ENCODE data around the gene FOXJ3.
A peak's percentile ranks its signal among the peaks of the same experiment; 100 is the strongest.

FOXJ3 gene

GRCh38 chr1:42319871-42320484 lies 15.1 kb downstream of the FOXJ3 start:
- Histone ChIP-seq H3K79me2 (ENCODE audit: control insufficient read depth, low read length) (peaks cover 96% of the 10 kb centered on the region), H3K4me3 (ENCODE audit: low read length) (no peak overlapping the region), H4K20me1 (ENCODE audit: control insufficient read depth, insufficient read depth, low read depth, low read length) (peaks cover 16% of the 10 kb centered on the region; the same call in 1 of the 2 replicates), H3K36me3 (ENCODE audit: control insufficient read depth, low read length) (peaks cover 20% of the 10 kb centered on the region), H3K9me2 (replicated peaks; ENCODE audit: control insufficient read depth, low read length) (no peaks in the 10 kb centered on the region), H3K27me3 (ENCODE audit: control insufficient read depth, low read length) (no peaks in the 10 kb centered on the region), H3K9me3 (ENCODE audit: control insufficient read depth, insufficient read depth, low read length) (no peaks in the 10 kb centered on the region), H3K27ac (ENCODE audit: low read depth, low read length) (no peak overlapping the region), H3K4me1 (ENCODE audit: control insufficient read depth, low read length) (peaks cover 19% of the 10 kb centered on the region), H3K4me2 (ENCODE audit: low read length) (peak overlapping the region; percentile 34), H3F3A (ENCODE audit: control insufficient read depth, insufficient read depth) (no peaks in the 10 kb centered on the region)
- no peak for TF ChIP-seq EZH2phosphoT487 (IDR thresholded peaks at IDR 0.05; ENCODE audit: borderline replicate concordance, low read length)
- no peak for TF ChIP-seq CTCF (IDR thresholded peaks at IDR 0.05; ENCODE audit: low read depth, low read length, poor library complexity, severe bottlenecking)

DNA sequence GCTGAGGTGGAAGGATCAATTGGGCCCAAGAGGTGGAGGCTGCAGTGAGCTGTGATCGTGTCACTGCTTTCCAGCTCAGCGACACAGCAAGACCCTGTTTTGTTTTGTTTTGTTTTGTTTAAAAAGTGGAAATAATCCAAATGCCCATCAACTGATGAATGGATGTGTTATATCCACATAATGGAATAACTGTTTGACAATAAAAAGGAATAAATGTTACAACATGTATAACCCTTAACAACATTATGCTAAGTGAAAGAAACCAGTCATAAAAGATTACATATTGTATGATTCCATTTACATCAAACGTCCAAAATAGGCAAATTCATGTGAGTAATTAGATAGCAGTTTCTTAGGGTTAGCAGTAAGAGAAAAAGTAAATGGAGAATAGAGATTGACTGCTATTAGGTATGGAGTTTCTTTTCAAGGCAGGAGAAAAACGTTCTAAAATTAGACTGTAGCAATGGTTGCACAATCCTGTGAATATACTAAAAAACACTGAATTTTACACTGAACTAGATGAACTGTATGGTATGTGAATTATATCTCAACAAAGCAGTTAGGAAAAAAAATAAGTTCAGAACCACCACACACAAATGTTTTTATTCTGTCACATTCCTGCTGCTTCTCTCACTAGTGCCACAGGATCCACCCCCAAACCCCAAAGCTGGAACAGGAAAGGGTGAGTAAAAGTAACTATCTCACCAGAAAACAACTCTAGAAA lies 15.7 kb downstream of the FOXJ3 start:
- H4K20me1 ChIP-seq (ENCODE audit: control insufficient read depth, insufficient read depth, low read depth, low read length): peaks cover 23% of the 10 kb centered on the region
- no peak overlapping the region for H3K27ac ChIP-seq (ENCODE audit: low read depth, low read length)

DNA sequence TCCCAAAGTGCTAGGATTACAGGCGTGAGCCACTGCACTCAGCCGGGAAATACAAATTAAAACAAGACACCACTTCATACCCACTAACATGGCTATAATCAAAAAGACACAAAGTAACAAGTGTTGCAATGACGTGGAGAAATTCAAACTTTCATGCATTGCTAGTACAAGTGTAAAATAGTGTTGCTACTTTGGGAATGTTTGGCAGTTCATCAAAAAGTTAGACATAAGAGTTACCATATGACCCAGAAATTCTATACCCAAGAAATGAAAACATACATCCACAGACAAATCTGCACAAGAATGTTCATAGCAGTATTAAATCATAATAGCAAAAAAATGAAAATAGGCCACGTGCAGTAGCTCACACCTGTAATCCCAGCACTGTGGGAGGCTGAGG lies 16.4 kb downstream of the FOXJ3 start:
- H3K4me2 ChIP-seq (ENCODE audit: low read length): no peak overlapping the region
- no peaks in the 10 kb centered on the region for H3K27me3 ChIP-seq (ENCODE audit: control insufficient read depth, low read length)
- peaks cover 18% of the 10 kb centered on the region for H3K36me3 ChIP-seq (ENCODE audit: control insufficient read depth, low read length)
- TF ChIP-seq EZH2phosphoT487 (IDR thresholded peaks at IDR 0.05; ENCODE audit: borderline replicate concordance, low read length): no peak
- TF ChIP-seq CTCF (IDR thresholded peaks at IDR 0.05; ENCODE audit: low read depth, low read length, poor library complexity, severe bottlenecking): no peak
- H3K4me1 ChIP-seq (ENCODE audit: control insufficient read depth, low read length): peaks cover 19% of the 10 kb centered on the region
- H3K27ac ChIP-seq (ENCODE audit: low read depth, low read length): no peak overlapping the region
- no peaks in the 10 kb centered on the region for H3K9me2 ChIP-seq (replicated peaks; ENCODE audit: control insufficient read depth, low read length)
- peaks cover 26% of the 10 kb centered on the region for H4K20me1 ChIP-seq (ENCODE audit: control insufficient read depth, insufficient read depth, low read depth, low read length)
- no peak overlapping the region for H3K4me3 ChIP-seq (ENCODE audit: low read length)
- peaks cover 99% of the 10 kb centered on the region for H3K79me2 ChIP-seq (ENCODE audit: control insufficient read depth, low read length)
- no peaks in the 10 kb centered on the region for H3F3A ChIP-seq (ENCODE audit: control insufficient read depth, insufficient read depth)
- H3K9me3 ChIP-seq (ENCODE audit: control insufficient read depth, insufficient read depth, low read length): no peaks in the 10 kb centered on the region

More for the DNA sequence above, 15.7 kb downstream of the FOXJ3 start:
- Histone ChIP-seq H3K4me3 (ENCODE audit: low read length) (no peak overlapping the region), H3K9me3 (ENCODE audit: control insufficient read depth, insufficient read depth, low read length) (no peaks in the 10 kb centered on the region), H3K4me2 (ENCODE audit: low read length) (peak overlapping the region; percentile 34; the same call in 1 of the 2 replicates), H3K4me1 (ENCODE audit: control insufficient read depth, low read length) (peaks cover 19% of the 10 kb centered on the region), H3F3A (ENCODE audit: control insufficient read depth, insufficient read depth) (no peaks in the 10 kb centered on the region), H3K36me3 (ENCODE audit: control insufficient read depth, low read length) (peaks cover 20% of the 10 kb centered on the region), H3K79me2 (ENCODE audit: control insufficient read depth, low read length) (peaks cover 96% of the 10 kb centered on the region), H3K27me3 (ENCODE audit: control insufficient read depth, low read length) (no peaks in the 10 kb centered on the region), H3K9me2 (replicated peaks; ENCODE audit: control insufficient read depth, low read length) (no peaks in the 10 kb centered on the region)
- no peak for TF ChIP-seq EZH2phosphoT487 (IDR thresholded peaks at IDR 0.05; ENCODE audit: borderline replicate concordance, low read length)
- TF ChIP-seq CTCF (IDR thresholded peaks at IDR 0.05; ENCODE audit: low read depth, low read length, poor library complexity, severe bottlenecking): no peak

All from DOHH2 (cell line).